Measurements from ENCODE around the gene KRTAP21-2. TPM values are rescaled to one million over a fixed set of nuclear protein-coding genes. Genes with fewer than 3 reads are reported as not detected.
"Not testable (repeated sequence)": the region's sequence is repeated elsewhere in the genome, so short reads cannot be mapped to it uniquely, and the experiment has no call there.

The KRTAP21-2 gene
- not detected for total RNA-seq

- no peaks in the 10 kb centered on the region for H3K9me3 Mint-ChIP-seq (ENCODE audit: insufficient read depth)
- ATAC-seq, result no peak
- CTCF ChIA-PET, result no interaction called here
- POLR2A ChIA-PET, result interaction anchor here (0.6 kb wide), 1 partner anchor 860 kb away, joined by 3 read pairs; no protein-coding TSS in a partner anchor
- H3K4me3 Mint-ChIP-seq, result no peak within 1 kb of the TSS
- peaks cover 3% of the 10 kb centered on the region for H3K27me3 Mint-ChIP-seq (ENCODE audit: low read depth)
- no peak within 1 kb of the TSS for H3K27ac Mint-ChIP-seq
- no peaks in the 10 kb centered on the region for H3K4me1 Mint-ChIP-seq (ENCODE audit: low read depth)
- DNase-seq, result no peak
- no peaks in the 10 kb centered on the region for H3K36me3 Mint-ChIP-seq (ENCODE audit: low read depth)
These were observed at the start of gene KRTAP21-2 for GRCh38 chr21:30747159-30747558. Gene KRTAP21-2 (minus strand): TSS chr21:30747259. CDS start chr21:30747202, 57 bp downstream.

GRCh38 chr21:30793581-30794314 lies 46.7 kb upstream of the KRTAP21-2 start:
- DNase-seq (no peak), ATAC-seq (no peak)
- CTCF ChIA-PET, result no interaction called here
- no peak overlapping the region for H3K4me3 Mint-ChIP-seq
- POLR2A ChIA-PET, result no interaction called here
- H3K27ac Mint-ChIP-seq, result no peak overlapping the region
- no peaks in the 10 kb centered on the region for H3K9me3 Mint-ChIP-seq (ENCODE audit: insufficient read depth)
- peaks cover 5% of the 10 kb centered on the region for H3K27me3 Mint-ChIP-seq (ENCODE audit: low read depth)
- no peaks in the 10 kb centered on the region for H3K4me1 Mint-ChIP-seq (ENCODE audit: low read depth)
- no peaks in the 10 kb centered on the region for H3K36me3 Mint-ChIP-seq (ENCODE audit: low read depth)

- POLR2A ChIA-PET, result no interaction called here
- no peak for DNase-seq
- ATAC-seq, result no peak
- H3K27ac Mint-ChIP-seq, result no peak overlapping the region
- H3K9me3 Mint-ChIP-seq (ENCODE audit: insufficient read depth), result no peaks in the 10 kb centered on the region
- H3K36me3 Mint-ChIP-seq (ENCODE audit: low read depth), result no peaks in the 10 kb centered on the region
- peaks cover 6% of the 10 kb centered on the region for H3K27me3 Mint-ChIP-seq (ENCODE audit: low read depth)
- CTCF ChIA-PET, result no interaction called here
- H3K4me1 Mint-ChIP-seq (ENCODE audit: low read depth), result no peaks in the 10 kb centered on the region
- H3K4me3 Mint-ChIP-seq, result no peak overlapping the region
These were observed 32.2 kb upstream of the KRTAP21-2 start for GRCh38 chr21:30779249-30779648.

- no peak overlapping the region for H3K27ac Mint-ChIP-seq
- no peaks in the 10 kb centered on the region for H3K9me3 Mint-ChIP-seq (ENCODE audit: insufficient read depth)
- ATAC-seq, result no peak
- H3K4me1 Mint-ChIP-seq (ENCODE audit: low read depth), result no peaks in the 10 kb centered on the region
- H3K36me3 Mint-ChIP-seq (ENCODE audit: low read depth), result no peaks in the 10 kb centered on the region
- no peak for DNase-seq
- no peaks in the 10 kb centered on the region for H3K27me3 Mint-ChIP-seq (ENCODE audit: low read depth)
- CTCF ChIA-PET, result no interaction called here
- POLR2A ChIA-PET, result no interaction called here
- no peak overlapping the region for H3K4me3 Mint-ChIP-seq
These were observed 22.8 kb upstream of the KRTAP21-2 start for GRCh38 chr21:30769724-30770431.

GRCh38 chr21:30760776-30761175 lies 13.7 kb upstream of the KRTAP21-2 start:
- Mint-ChIP-seq H3K27me3 (ENCODE audit: low read depth) (no peaks in the 10 kb centered on the region), H3K4me1 (ENCODE audit: low read depth) (no peaks in the 10 kb centered on the region), H3K4me3 (no peak overlapping the region), H3K36me3 (ENCODE audit: low read depth) (no peaks in the 10 kb centered on the region), H3K27ac (no peak overlapping the region), H3K9me3 (ENCODE audit: insufficient read depth) (no peaks in the 10 kb centered on the region)
- ATAC-seq (no peak), DNase-seq (no peak)
- POLR2A ChIA-PET, result no interaction called here
- CTCF ChIA-PET, result no interaction called here

GRCh38 chr21:30758306-30758705 lies 11.2 kb upstream of the KRTAP21-2 start:
- no peaks in the 10 kb centered on the region for H3K4me1 Mint-ChIP-seq (ENCODE audit: low read depth)
- H3K27ac Mint-ChIP-seq, result no peak overlapping the region
- no peaks in the 10 kb centered on the region for H3K9me3 Mint-ChIP-seq (ENCODE audit: insufficient read depth)
- ChIA-PET POLR2A (no interaction called here), CTCF (no interaction called here)
- H3K36me3 Mint-ChIP-seq (ENCODE audit: low read depth), result no peaks in the 10 kb centered on the region
- no peak for ATAC-seq
- no peak for DNase-seq
- no peak overlapping the region for H3K4me3 Mint-ChIP-seq
- no peaks in the 10 kb centered on the region for H3K27me3 Mint-ChIP-seq (ENCODE audit: low read depth)

- DNase-seq; H3K4me1 Mint-ChIP-seq (ENCODE audit: low read depth); H3K27ac Mint-ChIP-seq; POLR2A ChIA-PET; CTCF ChIA-PET; H3K4me3 Mint-ChIP-seq; H3K9me3 Mint-ChIP-seq (ENCODE audit: insufficient read depth); ATAC-seq; H3K27me3 Mint-ChIP-seq (ENCODE audit: low read depth); H3K36me3 Mint-ChIP-seq (ENCODE audit: low read depth): not testable (repeated sequence)
These were observed 8.3 kb upstream of the KRTAP21-2 start, which contains the start of gene KRTAP21-1 for GRCh38 chr21:30755328-30755727. Gene KRTAP21-1 (minus strand): TSS chr21:30755428. CDS start chr21:30755378, 50 bp downstream.

- Mint-ChIP-seq H3K27ac (no peak overlapping the region), H3K36me3 (ENCODE audit: low read depth) (no peaks in the 10 kb centered on the region), H3K27me3 (ENCODE audit: low read depth) (no peaks in the 10 kb centered on the region), H3K4me3 (no peak overlapping the region), H3K4me1 (ENCODE audit: low read depth) (no peaks in the 10 kb centered on the region), H3K9me3 (ENCODE audit: insufficient read depth) (no peaks in the 10 kb centered on the region)
- no peak for ATAC-seq
- ChIA-PET CTCF (no interaction called here), POLR2A (no interaction called here)
- no peak for DNase-seq
These were observed 6.6 kb downstream of the KRTAP21-2 start for GRCh38 chr21:30740462-30740861.

GRCh38 chr21:30733026-30733425 lies 14.0 kb downstream of the KRTAP21-2 start:
- Mint-ChIP-seq H3K36me3 (ENCODE audit: low read depth) (no peaks in the 10 kb centered on the region), H3K4me1 (ENCODE audit: low read depth) (no peaks in the 10 kb centered on the region), H3K27me3 (ENCODE audit: low read depth) (no peaks in the 10 kb centered on the region), H3K27ac (no peak overlapping the region), H3K9me3 (ENCODE audit: insufficient read depth) (no peaks in the 10 kb centered on the region), H3K4me3 (no peak overlapping the region)
- POLR2A ChIA-PET, result no interaction called here
- DNase-seq (no peak), ATAC-seq (no peak)
- CTCF ChIA-PET, result no interaction called here

- Mint-ChIP-seq H3K4me3 (no peak overlapping the region), H3K9me3 (ENCODE audit: insufficient read depth) (no peaks in the 10 kb centered on the region), H3K27ac (no peak overlapping the region), H3K36me3 (ENCODE audit: low read depth) (no peaks in the 10 kb centered on the region), H3K4me1 (ENCODE audit: low read depth) (no peaks in the 10 kb centered on the region), H3K27me3 (ENCODE audit: low read depth) (no peaks in the 10 kb centered on the region)
- CTCF ChIA-PET, result no interaction called here
- POLR2A ChIA-PET, result no interaction called here
- DNase-seq (no peak), ATAC-seq (no peak)
These were observed 20.3 kb downstream of the KRTAP21-2 start for GRCh38 chr21:30726726-30727125.

- Mint-ChIP-seq H3K9me3 (ENCODE audit: insufficient read depth) (no peaks in the 10 kb centered on the region), H3K4me1 (ENCODE audit: low read depth) (peaks cover 9% of the 10 kb centered on the region), H3K27me3 (ENCODE audit: low read depth) (no peaks in the 10 kb centered on the region), H3K36me3 (ENCODE audit: low read depth) (no peaks in the 10 kb centered on the region), H3K27ac (peak overlapping the region; percentile 8), H3K4me3 (no peak overlapping the region)
- ChIA-PET CTCF (no interaction called here), POLR2A (no interaction called here)
- ATAC-seq (no peak), DNase-seq (no peak)
These were observed 27.7 kb downstream of the KRTAP21-2 start for GRCh38 chr21:30719401-30719800.

- Mint-ChIP-seq H3K4me1 (ENCODE audit: low read depth) (peaks cover 9% of the 10 kb centered on the region), H3K4me3 (no peak within 1 kb of the TSS), H3K9me3 (ENCODE audit: insufficient read depth) (peaks cover 6% of the 10 kb centered on the region), H3K27ac (peak within 1 kb of the TSS; percentile 8), H3K27me3 (ENCODE audit: low read depth) (no peaks in the 10 kb centered on the region), H3K36me3 (ENCODE audit: low read depth) (no peaks in the 10 kb centered on the region)
- ATAC-seq (peak; percentile 88), DNase-seq (peak; percentile 24)
- ChIA-PET CTCF (no interaction called here), POLR2A (no interaction called here)
These were observed 28.7 kb downstream of the KRTAP21-2 start, which contains the start of gene KRTAP21-3 for GRCh38 chr21:30718239-30718909. Gene KRTAP21-3 (minus strand): TSS chr21:30718777. CDS start chr21:30718759, 18 bp downstream.
